GM12891 (cell line): ENCODE data around the gene ZKSCAN5. TPM values are rescaled to one million over a fixed set of nuclear protein-coding genes. Genes with fewer than 3 reads are reported as not detected.

Experiments used
- DNase-seq: peaks from one replicate; pipeline ENCODE4 v3.0.0; 2011; ENCODE audit warnings: low spot score; ENCODE audit not compliant: insufficient read length
- FAIRE-seq: peaks from 2 replicates; lab custom pipeline; 2011; peaks lifted over from hg19 to GRCh38; lab: Jason Lieb, UNC
- PAX5 ChIP-seq: IDR thresholded peaks from 2 replicates; pipeline ENCODE4 v1.6.1; 2011; ENCODE audit warnings: low read length, moderate library complexity, mild to moderate bottlenecking; ENCODE audit not compliant: insufficient read depth, severe bottlenecking
- POLR2A ChIP-seq: IDR thresholded peaks from 2 replicates; pipeline ENCODE4 v1.6.1; 2011; ENCODE audit warnings: low read depth, low read length, control low read depth
- POLR2AphosphoS5 ChIP-seq: IDR thresholded peaks from 2 replicates; pipeline ENCODE4 v1.6.1; 2011; ENCODE audit warnings: low read depth, low read length, control low read depth
- POU2F2 ChIP-seq: IDR thresholded peaks from 2 replicates; pipeline ENCODE4 v1.6.1; 2011; ENCODE audit warnings: low read depth, mild to moderate bottlenecking, control low read depth, low read length, moderate library complexity
- SPI1 ChIP-seq: IDR thresholded peaks from 2 replicates; pipeline ENCODE4 v1.6.1; 2011; ENCODE audit warnings: low read depth, low read length, control low read depth
- TAF1 ChIP-seq: IDR thresholded peaks from 2 replicates; pipeline ENCODE4 v1.6.1; 2011; ENCODE audit warnings: low read depth, low read length, control low read depth
- polyA plus RNA-seq: library from polyadenylated mRNA; unstranded; fragments of >200 nt; gene quantifications from one replicate; pipeline ENCODE4 v1.2.1, GENCODE V29; 2012; ENCODE audit warnings: low read depth, missing spikeins, inconsistent platforms; ENCODE audit not compliant: missing spikeins

Gene ZKSCAN5
- 4.2 TPM for polyA plus RNA-seq

DNA sequence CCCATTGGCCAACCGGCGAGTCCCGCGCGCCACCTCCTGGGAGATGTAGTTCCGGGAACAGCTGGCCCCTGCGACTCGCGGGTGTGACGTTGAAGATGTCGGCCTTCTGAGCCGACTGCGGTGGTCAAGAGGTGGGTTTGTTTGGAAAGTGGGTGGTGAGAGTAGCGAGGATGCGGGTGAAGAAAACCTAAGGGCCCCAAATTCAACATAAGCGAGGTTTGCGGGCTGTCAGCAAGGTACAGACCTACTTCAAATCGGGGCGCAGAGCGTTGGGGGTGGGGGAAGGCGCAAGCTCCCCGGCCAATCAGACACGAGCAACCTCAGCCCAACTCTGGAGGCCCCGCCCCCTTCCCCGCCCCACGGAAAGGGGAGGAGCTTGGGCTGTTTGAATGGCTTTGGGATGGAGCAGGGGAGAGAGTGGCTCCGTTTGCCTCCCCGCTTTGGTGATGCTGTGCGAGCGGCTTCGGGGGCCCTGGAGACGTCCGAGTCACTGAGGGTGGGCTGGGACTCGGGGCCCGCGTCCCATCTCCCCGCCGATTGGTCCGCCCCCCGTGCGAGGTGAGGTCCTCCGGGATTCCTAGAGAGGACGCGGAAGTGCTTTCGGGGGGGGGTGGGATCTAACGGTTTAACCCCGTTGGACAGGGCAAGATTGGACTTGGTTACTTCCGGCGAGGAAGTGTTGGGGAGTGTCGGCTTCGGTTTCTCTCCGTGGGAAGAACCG, at the start of gene ZKSCAN5:
TSS of gene ZKSCAN5 (plus strand) at position 60 of the 721 bp plus-strand sequence. CDS start 1,383 bp downstream, outside the sequence.
- FAIRE-seq (peak; percentile 82), DNase-seq (peak; percentile 89)
- peak; percentile 91 for TF ChIP-seq TAF1
- no peak for TF ChIP-seq PAX5
- TF ChIP-seq POLR2A = peak; percentile 88
- 0 out of 2 replicates have a peak, but pooled peaks have one; percentile 15 for TF ChIP-seq POU2F2
- TF ChIP-seq SPI1 = peak; percentile 52; the same call in 1 of the 2 replicates
- TF ChIP-seq POLR2AphosphoS5 = peak; percentile 90

DNA sequence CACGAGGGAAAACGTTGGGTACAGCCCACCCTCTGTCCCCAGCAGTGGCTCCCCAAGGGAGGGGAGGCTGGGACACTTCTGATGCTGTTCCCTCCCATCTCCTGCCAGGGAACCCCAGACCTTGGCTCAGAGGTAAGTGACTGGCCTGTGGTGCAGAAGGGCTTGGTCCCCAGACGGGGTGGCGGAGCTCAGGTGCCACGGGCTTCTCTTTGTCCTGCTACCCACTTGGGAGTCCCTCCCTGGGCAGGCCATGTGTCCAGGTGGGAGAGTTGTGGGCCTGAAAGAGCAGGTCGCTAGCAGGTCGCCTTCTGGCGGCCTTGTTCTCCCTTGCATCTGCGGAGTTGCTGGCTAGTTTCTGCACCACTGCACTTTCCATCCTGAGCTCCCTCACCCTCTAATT, 48.6 kb upstream of the ZKSCAN5 start:
- TF ChIP-seq POLR2A (peak; percentile 17; the same call in 1 of the 2 replicates), POLR2AphosphoS5 (peak; percentile 3; the same call in 1 of the 2 replicates), PAX5 (no peak), SPI1 (no peak), POU2F2 (no peak), TAF1 (no peak)
- DNase-seq (no peak), FAIRE-seq (no peak)

- DNase-seq (no peak), FAIRE-seq (no peak)
- TF ChIP-seq PAX5 (no peak), POLR2AphosphoS5 (0 out of 2 replicates have a peak, but pooled peaks have one; percentile 3)
Measured at GRCh38 chr7:99456288-99456687, 48.2 kb upstream of the ZKSCAN5 start.

DNA sequence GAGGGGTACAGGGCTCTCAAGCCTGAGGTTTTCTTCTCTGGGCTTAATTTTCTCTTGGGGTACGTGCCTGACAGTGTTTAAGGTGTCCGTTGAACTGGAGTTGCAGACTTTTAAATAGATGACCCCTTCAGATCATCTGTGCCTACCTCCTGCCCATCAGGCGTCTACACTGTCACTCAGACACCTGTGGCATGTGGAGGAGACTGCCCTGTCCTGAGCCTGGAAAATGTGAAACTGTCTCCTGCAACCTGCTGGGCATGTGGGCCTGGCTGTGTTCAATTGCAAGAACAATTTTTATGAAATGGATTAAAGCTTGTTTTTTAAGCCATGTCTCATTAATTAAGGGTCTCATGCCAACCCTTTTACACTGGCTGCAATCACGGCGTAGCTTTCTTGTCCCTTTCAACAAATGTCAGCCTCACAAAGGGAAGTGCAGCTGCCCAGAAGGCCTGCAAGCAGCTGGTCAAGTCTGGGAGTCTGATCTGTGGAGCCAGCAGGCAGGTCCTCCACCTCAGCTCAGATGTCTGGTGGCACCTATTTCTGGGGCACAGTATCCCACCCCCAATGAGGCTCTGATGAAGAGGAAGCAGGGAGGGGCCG, 47.3 kb upstream of the ZKSCAN5 start:
- FAIRE-seq (no peak), DNase-seq (no peak)
- TF ChIP-seq SPI1 (no peak), PAX5 (no peak), POLR2A (no peak), POLR2AphosphoS5 (no peak), POU2F2 (no peak)

- TF ChIP-seq POU2F2 (0 out of 2 replicates have a peak, but pooled peaks have one; percentile 25), PAX5 (no peak)
- FAIRE-seq = no peak
Measured at GRCh38 chr7:99457650-99458493, 46.6 kb upstream of the ZKSCAN5 start.

DNA sequence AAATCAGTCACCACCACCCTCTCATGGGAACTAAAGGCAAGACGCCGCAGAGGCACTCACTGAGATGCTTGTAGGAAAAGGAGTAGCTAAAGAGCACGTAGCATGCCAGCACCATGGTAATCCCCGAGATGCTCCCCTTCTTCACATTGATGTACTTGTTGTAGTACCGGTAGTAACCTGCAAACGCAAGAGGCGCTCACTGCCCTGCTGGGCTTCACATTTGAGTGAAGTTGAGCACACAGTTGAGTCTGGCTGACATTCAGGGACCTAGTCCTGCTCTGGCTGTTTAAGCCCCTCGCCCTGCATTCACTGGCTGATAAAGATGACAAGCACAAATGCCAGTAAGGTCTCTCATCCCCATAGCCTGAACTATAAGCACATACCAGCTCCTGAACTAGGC, 45.4 kb upstream of the ZKSCAN5 start:
- FAIRE-seq (peak; percentile 64), DNase-seq (no peak)
- TF ChIP-seq POU2F2 = no peak
- no peak for TF ChIP-seq TAF1
- no peak for TF ChIP-seq SPI1
- no peak; the same call in 1 of the 2 replicates for TF ChIP-seq POLR2AphosphoS5
- TF ChIP-seq POLR2A = no peak
- no peak for TF ChIP-seq PAX5

More at GRCh38 chr7:99457650-99458493, 46.6 kb upstream of the ZKSCAN5 start:
- DNase-seq = no peak

DNA sequence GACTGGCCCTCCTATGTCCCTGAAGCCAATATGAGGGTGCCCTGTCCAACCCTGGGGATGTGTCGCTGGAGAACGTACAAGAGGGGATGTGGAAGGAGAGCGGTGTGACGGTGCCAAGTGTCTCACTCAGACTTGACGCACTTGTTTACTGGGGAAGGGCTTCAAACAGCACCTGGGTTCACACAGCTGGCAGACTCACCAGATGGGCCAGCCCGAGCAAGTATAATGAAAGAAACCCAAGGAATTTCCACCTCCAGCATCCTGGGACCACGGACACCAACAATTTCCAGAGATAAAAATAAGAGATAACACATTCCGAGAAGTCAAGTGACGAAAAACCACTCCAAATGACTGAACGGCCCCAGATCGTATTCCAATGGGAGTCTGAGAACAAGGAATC, 43.8 kb upstream of the ZKSCAN5 start:
- FAIRE-seq (no peak), DNase-seq (no peak)
- TF ChIP-seq POLR2AphosphoS5 (no peak), SPI1 (no peak), PAX5 (no peak), TAF1 (no peak), POU2F2 (no peak), POLR2A (no peak)

DNA sequence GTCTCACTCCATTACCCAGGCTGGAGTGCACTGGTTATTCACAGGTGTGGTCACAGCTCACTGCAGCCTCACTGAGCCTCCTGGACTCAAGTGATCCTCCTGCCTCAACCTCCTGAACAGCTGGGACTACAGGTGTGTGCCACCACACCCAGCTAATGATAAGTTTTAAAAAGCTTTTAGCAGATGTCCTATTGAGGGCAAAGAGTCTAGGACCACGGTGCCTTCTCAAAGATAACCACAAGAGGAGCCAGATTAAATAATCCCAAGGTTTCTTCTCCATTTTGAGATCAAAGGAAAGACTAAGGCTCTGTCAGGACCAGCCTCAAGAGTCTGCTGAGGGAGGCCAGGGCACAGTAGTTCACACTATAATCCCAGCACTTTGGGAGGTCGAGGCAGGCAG, 43.2 kb upstream of the ZKSCAN5 start:
- DNase-seq = no peak
- no peak for FAIRE-seq
- no peak for TF ChIP-seq POU2F2

DNA sequence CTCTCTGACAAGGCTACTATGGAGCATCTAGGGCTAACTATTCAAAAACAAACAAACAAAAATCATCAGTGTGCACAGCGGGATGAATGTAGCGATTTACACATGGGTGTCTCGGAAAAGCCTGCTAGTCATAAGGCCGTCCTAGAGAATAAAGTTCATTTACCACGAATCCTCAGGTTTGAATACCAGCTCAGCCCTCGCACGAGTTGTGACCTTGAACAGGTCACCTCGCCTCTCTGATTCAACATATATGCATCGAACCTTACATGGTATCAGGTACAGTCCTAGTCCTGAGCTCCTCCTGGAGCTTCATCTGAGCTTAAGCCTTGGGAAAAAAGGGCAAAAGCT, 39.1 kb upstream of the ZKSCAN5 start:
- TF ChIP-seq TAF1 (no peak), POLR2A (no peak), POU2F2 (no peak), SPI1 (no peak), POLR2AphosphoS5 (no peak), PAX5 (no peak)
- FAIRE-seq = no peak
- DNase-seq = no peak

DNA sequence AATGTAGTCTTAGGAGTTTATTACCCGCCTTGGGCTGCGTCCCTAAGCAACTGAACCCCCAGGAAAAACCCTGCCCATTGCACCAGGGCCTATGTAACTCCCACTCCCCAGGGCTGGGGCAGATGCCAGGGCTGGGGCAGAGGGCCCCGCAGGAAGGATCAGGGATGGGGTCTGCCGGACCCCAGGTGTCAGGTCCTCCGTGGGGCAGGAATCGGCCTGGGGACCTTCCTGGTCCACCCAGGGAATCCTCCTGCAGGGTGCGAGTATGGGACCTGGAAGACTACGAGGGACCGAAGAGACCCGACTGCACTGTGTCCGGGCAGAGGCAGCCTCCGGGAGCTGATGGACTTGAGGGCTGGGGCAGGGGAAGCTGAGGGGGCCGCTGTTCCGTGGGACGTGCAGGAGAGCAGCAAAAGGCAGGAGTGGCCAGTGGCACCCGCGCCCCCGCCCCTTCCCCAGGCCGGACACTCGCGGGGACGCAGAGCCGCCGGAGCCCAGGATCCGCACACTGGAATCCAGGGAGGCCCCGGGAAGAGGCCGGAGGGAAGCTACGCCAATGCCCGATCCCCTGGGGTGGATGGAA, 36.0 kb upstream of the ZKSCAN5 start:
- FAIRE-seq (no peak), DNase-seq (no peak)
- no peak for TF ChIP-seq POLR2AphosphoS5
- TF ChIP-seq SPI1 = no peak
- no peak for TF ChIP-seq POLR2A
- no peak for TF ChIP-seq TAF1
- no peak for TF ChIP-seq PAX5
